Fibroblast of pulmonary artery (primary cell): ENCODE data around the gene NTNG1.
"Not testable (repeated sequence)": the region's sequence is repeated elsewhere in the genome, so short reads cannot be mapped to it uniquely, and the experiment has no call there.

Source experiments
- DNase-seq: peaks from one replicate; pipeline ENCODE4 v3.0.0-alpha.2; 2010; ENCODE audit warnings: low read depth
- H3K4me3 ChIP-seq: replicated peaks from 2 replicates; pipeline ENCODE4 v1.5.1; 2011; ENCODE audit warnings: low read depth, mild to moderate bottlenecking, control low read depth, low read length, moderate library complexity
- CTCF ChIP-seq: IDR thresholded peaks from 2 replicates; pipeline ENCODE4 v1.5.1; 2011; ENCODE audit warnings: mild to moderate bottlenecking, control low read depth, low read length, inconsistent platforms; ENCODE audit errors: missing control alignments

NTNG1 gene

DNA sequence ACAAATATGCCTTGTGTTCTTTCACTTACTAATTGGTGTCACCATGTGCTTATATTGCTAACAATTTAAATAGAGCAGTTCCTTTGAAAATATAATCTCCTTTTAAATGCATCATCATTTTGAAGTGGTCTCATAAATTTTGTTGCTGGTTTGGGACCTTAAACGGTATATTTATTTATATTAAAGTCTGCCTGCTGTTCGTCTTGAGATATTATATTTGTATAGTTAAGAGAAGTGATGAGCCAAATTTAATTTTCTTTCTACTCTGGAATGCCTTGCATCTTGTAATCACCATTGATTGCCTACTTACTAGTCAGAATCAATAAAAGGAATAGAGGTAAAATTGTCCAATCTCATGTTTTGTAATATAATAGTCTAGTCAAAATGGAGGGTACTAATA, 91.6 kb downstream of the NTNG1 start:
- TF ChIP-seq CTCF, result no peak
- no peak for DNase-seq
- no peak overlapping the region for H3K4me3 ChIP-seq

DNA sequence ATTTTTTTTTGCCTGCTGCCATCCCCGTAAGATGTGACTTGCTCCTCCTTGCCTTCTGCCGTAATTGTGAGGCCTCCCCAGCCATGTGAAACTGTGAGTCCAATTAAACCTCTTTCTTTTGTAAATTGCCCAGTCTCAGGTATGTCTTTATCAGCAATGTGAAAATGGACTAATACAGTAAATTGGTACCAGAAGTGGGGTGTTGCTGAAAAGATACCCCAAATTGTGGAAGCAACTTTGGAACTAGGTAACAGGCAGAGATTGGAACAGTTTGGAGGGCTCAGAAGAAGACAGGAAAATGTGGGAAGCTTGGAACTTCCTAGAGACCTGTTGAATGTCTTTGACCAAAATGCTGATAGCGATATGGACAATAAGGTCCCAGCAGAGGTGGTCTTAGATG, 95.9 kb downstream of the NTNG1 start:
- DNase-seq, H3K4me3 ChIP-seq: not testable (repeated sequence)

GRCh38 chr1:107243461-107243860, 102.6 kb downstream of the NTNG1 start:
- TF ChIP-seq CTCF, result no peak

GRCh38 chr1:107244709-107245500, 104.1 kb downstream of the NTNG1 start:
- no peak for TF ChIP-seq CTCF
- no peak overlapping the region for H3K4me3 ChIP-seq
- no peak for DNase-seq

More at GRCh38 chr1:107243461-107243860, 102.6 kb downstream of the NTNG1 start:
- H3K4me3 ChIP-seq, result no peak overlapping the region
- no peak for DNase-seq

DNA sequence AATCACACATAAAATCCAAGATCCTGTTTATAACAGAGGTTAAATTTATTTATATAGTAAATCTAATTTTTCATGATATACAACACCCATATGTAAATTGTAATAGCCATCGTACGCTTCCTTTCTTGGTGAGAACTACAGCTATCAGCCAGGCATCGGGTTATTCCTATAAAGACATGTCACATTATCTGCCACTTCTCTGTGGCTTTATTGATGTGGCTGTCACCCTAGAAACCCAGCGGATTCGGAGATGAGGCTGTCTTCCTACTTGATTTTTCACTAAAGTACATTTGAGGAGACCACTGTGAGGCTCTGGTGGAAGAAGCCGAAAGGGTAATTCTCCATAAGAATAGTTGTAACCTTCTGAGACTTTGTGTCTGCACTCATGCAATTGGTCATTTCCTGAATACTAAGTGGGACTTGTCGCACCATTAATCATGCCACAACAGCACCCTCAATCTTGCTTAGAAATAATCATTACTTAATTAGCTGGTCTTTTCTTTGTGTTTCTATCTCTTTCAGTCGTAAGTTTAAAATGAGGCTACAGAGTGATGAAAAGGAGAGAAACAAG, 106.0 kb downstream of the NTNG1 start:
- TF ChIP-seq CTCF, result no peak
- DNase-seq, result no peak

GRCh38 chr1:107247679-107248078, 106.8 kb downstream of the NTNG1 start:
- TF ChIP-seq CTCF, result no peak
- DNase-seq, result no peak
- no peak overlapping the region for H3K4me3 ChIP-seq

More for the DNA sequence above, 106.0 kb downstream of the NTNG1 start:
- no peak overlapping the region for H3K4me3 ChIP-seq

DNA sequence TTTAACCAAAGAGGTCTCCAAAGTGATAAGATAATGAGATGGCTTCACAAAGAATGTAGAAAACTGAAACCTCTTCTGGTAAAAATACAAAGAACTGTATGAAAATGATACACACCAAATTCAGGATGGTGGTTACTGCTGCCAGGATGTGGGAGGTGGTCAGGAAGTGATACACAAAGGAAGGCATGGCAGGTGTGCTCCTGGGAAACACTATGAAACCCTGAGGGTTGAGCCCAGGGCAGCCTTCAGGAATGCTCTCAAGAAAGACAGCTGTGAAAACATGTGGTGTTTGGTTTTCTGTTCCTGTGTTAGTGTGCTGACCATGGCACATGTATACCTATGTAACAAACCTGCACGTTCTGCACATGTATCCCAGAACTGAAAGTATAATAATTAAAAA, 109.3 kb downstream of the NTNG1 start:
- no peak for DNase-seq
- no peak for TF ChIP-seq CTCF
- H3K4me3 ChIP-seq, result no peak overlapping the region
